ENCODE measurements around the gene DFFA. TPM values are rescaled to one million over a fixed set of nuclear protein-coding genes. Genes with fewer than 3 reads are reported as not detected.
A peak's percentile ranks its signal among the peaks of the same experiment; 100 is the strongest.

DFFA gene
- total RNA-seq, 2 donors from 2014 or later, result 100 to 105 TPM

DNA sequence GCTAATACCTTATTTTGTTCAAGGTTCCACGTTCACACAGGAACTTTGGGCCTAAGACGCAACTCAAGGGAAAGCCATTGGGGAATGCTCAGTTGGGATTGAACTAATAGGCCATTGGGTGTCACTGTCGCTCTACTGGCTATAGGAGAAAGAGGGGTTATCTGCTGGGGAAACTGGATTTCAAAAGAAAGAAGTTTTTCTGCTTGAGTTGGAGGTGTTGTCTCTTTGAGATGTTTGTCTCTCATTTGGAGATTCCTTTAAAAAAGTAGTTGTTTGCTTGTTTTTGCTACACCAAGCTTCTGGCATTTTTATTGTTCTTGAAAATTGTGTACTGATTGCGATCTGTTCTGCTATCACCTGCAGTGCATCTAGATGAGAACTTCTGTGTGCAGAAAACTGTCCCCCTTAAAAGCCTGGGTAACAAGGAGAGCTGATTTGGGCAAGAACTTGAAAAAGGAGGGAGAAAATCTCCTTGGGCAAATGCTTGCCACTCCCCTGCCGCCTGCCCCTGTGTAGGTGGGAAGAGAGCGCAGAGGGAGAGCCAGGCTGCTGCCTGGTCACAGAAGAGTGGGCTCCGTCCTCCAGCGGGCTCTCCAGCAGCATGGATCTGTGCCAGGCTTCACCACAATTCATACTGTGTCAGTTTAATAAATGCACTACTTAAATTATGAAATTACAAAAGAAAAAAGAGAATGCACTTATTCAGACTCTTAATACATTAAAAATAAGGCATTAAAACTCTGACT is 42.3 kb upstream of the DFFA start:
- 59 to 78% methylated on average over 3 to 8 of the region's 8 CpGs for WGBS, 2 experiments (ENCODE audit: insufficient coverage in 1 of 2, insufficient read length in 1 of 2)
- Histone ChIP-seq H3K9me3 (ENCODE audit: control insufficient read depth, low read length) (no peaks in the 10 kb centered on the region), H3K9ac (ENCODE audit: extremely low read depth, low read length, poor library complexity, severe bottlenecking) (no peak overlapping the region), H3K36me3 (ENCODE audit: control insufficient read depth, insufficient read depth, low read length) (no peaks in the 10 kb centered on the region), H3K4me1 (ENCODE audit: control insufficient read depth, insufficient read depth, low read length) (peaks cover 5% of the 10 kb centered on the region), H3K27me3 (ENCODE audit: control insufficient read depth, insufficient read depth, low read length, poor library complexity, severe bottlenecking) (no peaks in the 10 kb centered on the region), H3K27ac (ENCODE audit: low read depth, low read length) (no peak overlapping the region), H3K4me3 (ENCODE audit: low read length) (no peak overlapping the region)
- peak overlapping the region; percentile 33 for H3K27ac Mint-ChIP-seq
- no peak overlapping the region for H3K4me3 Mint-ChIP-seq
- no peak for DNase-seq
- peaks cover 2% of the 10 kb centered on the region for H3K36me3 Mint-ChIP-seq (ENCODE audit: low read depth)
- H3K4me1 Mint-ChIP-seq, result peaks cover 40% of the 10 kb centered on the region
- no peaks in the 10 kb centered on the region for H3K9me3 Mint-ChIP-seq
- H3K27me3 Mint-ChIP-seq (ENCODE audit: insufficient read depth), result no peaks in the 10 kb centered on the region
- TF ChIP-seq, protein P1, sequence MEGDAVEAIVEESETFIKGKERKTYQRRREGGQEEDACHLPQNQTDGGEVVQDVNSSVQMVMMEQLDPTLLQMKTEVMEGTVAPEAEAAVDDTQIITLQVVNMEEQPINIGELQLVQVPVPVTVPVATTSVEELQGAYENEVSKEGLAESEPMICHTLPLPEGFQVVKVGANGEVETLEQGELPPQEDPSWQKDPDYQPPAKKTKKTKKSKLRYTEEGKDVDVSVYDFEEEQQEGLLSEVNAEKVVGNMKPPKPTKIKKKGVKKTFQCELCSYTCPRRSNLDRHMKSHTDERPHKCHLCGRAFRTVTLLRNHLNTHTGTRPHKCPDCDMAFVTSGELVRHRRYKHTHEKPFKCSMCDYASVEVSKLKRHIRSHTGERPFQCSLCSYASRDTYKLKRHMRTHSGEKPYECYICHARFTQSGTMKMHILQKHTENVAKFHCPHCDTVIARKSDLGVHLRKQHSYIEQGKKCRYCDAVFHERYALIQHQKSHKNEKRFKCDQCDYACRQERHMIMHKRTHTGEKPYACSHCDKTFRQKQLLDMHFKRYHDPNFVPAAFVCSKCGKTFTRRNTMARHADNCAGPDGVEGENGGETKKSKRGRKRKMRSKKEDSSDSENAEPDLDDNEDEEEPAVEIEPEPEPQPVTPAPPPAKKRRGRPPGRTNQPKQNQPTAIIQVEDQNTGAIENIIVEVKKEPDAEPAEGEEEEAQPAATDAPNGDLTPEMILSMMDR (conservative IDR thresholded peaks at IDR 0.05), result peak; percentile 79

DNA sequence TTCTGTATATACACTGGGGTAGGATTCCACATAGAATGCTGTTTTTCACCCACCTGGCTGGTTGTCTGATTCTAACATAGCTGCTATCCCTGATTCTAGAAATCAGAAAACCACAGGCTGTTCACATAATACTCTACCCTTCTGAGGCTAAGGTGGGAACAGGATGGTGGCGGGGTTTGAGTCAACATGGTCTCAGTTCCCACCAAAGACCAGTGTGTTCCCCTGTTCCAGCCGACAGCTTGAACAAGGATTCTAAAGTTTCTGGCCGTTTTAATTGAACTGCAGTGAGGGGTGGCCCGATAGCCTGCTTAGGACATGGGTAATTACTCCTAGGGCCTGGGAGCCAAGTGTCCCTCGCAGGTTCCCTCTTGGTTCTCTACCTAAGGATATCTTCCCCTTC is 40.9 kb upstream of the DFFA start:
- H3K9ac ChIP-seq (ENCODE audit: extremely low read depth, low read length, poor library complexity, severe bottlenecking), result no peak overlapping the region
- H3K27ac Mint-ChIP-seq, result peak overlapping the region; percentile 59
- H3K9me3 ChIP-seq (ENCODE audit: control insufficient read depth, low read length), result no peaks in the 10 kb centered on the region
- TF ChIP-seq, protein P1 (conservative IDR thresholded peaks at IDR 0.05), result no peak
- no peak overlapping the region for H3K4me3 Mint-ChIP-seq
- H3K4me1 ChIP-seq (ENCODE audit: control insufficient read depth, insufficient read depth, low read length), result peaks cover 6% of the 10 kb centered on the region
- peaks cover 32% of the 10 kb centered on the region for H3K4me1 Mint-ChIP-seq
- no peak for DNase-seq
- H3K27me3 Mint-ChIP-seq (ENCODE audit: insufficient read depth), result no peaks in the 10 kb centered on the region
- no peak overlapping the region for H3K4me3 ChIP-seq (ENCODE audit: low read length)
- no peaks in the 10 kb centered on the region for H3K36me3 Mint-ChIP-seq (ENCODE audit: low read depth)
- no peak overlapping the region for H3K27ac ChIP-seq (ENCODE audit: low read depth, low read length)
- no peaks in the 10 kb centered on the region for H3K27me3 ChIP-seq (ENCODE audit: control insufficient read depth, insufficient read depth, low read length, poor library complexity, severe bottlenecking)
- WGBS, 2 experiments (ENCODE audit: insufficient coverage in 1 of 2, insufficient read length in 1 of 2), result 88 to 93% methylated on average over 5 of the region's 5 CpGs
- no peaks in the 10 kb centered on the region for H3K36me3 ChIP-seq (ENCODE audit: control insufficient read depth, insufficient read depth, low read length)
- H3K9me3 Mint-ChIP-seq, result no peaks in the 10 kb centered on the region

DNA sequence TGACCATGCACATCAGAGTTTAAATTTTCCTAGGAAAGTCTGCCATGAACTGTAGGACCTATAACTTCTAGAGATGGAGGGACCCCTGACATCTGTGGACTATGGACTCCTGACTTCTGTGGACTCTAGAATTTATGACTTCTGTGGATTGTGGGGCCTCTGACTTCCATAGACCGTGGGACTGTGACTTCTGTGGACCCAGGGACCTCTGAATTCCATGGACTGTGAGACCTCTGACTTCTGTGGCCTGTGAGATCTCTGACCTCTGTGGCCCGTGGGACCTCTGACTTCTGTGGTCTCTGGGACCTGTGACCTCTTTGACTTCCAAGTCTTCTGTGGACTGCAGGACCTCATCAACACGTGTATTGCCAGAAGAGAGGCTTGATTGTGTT is 39.2 kb upstream of the DFFA start:
- 83 to 95% methylated on average over 3 of the region's 3 CpGs for WGBS, 2 experiments (ENCODE audit: insufficient coverage in 1 of 2, insufficient read length in 1 of 2)
- H3K4me3 ChIP-seq (ENCODE audit: low read length), result no peak overlapping the region
- no peaks in the 10 kb centered on the region for H3K9me3 ChIP-seq (ENCODE audit: control insufficient read depth, low read length)
- peak; percentile 21 for DNase-seq
- H3K27ac ChIP-seq (ENCODE audit: low read depth, low read length), result no peak overlapping the region
- no peak overlapping the region for H3K9ac ChIP-seq (ENCODE audit: extremely low read depth, low read length, poor library complexity, severe bottlenecking)
- H3K36me3 ChIP-seq (ENCODE audit: control insufficient read depth, insufficient read depth, low read length), result no peaks in the 10 kb centered on the region
- Mint-ChIP-seq H3K9me3 (no peaks in the 10 kb centered on the region), H3K4me1 (peaks cover 34% of the 10 kb centered on the region), H3K27me3 (ENCODE audit: insufficient read depth) (no peaks in the 10 kb centered on the region), H3K36me3 (ENCODE audit: low read depth) (no peaks in the 10 kb centered on the region), H3K4me3 (no peak overlapping the region), H3K27ac (peak overlapping the region; percentile 78)
- peaks cover 13% of the 10 kb centered on the region for H3K4me1 ChIP-seq (ENCODE audit: control insufficient read depth, insufficient read depth, low read length)
- H3K27me3 ChIP-seq (ENCODE audit: control insufficient read depth, insufficient read depth, low read length, poor library complexity, severe bottlenecking), result no peaks in the 10 kb centered on the region
- TF ChIP-seq, protein P1 (conservative IDR thresholded peaks at IDR 0.05), result no peak
